Trophoblast cell (in vitro differentiated cells and primary cell): ENCODE results near the gene CDC42EP3.

ENCODE experiments used
- DNase-seq, 2 donors: peaks; one replicate each; pipeline ENCODE4 v3.0.0-alpha.2; 2016
- H2AFZ ChIP-seq: 2 replicates; pipeline ENCODE4 v1.6.1; 2013; ENCODE audit warnings: low read length, moderate library complexity, mild to moderate bottlenecking; ENCODE audit not compliant: insufficient read depth, poor library complexity
- H2AK5ac ChIP-seq: 2 replicates; pipeline ENCODE4 v1.6.1; 2013; ENCODE audit warnings: mild to moderate bottlenecking, low read length
- H2BK120ac ChIP-seq: 2 replicates; pipeline ENCODE4 v1.6.1; 2013; ENCODE audit warnings: low read length, mild to moderate bottlenecking, moderate library complexity; ENCODE audit not compliant: insufficient read depth, poor library complexity
- H2BK12ac ChIP-seq: 2 replicates; pipeline ENCODE4 v1.6.1; 2013; ENCODE audit warnings: mild to moderate bottlenecking, low read length, moderate library complexity
- H2BK5ac ChIP-seq: 2 replicates; pipeline ENCODE4 v1.6.1; 2013; ENCODE audit warnings: low read length, low read depth, moderate library complexity, mild to moderate bottlenecking; ENCODE audit not compliant: poor library complexity
- H3K14ac ChIP-seq: 2 replicates; pipeline ENCODE4 v1.6.1; 2013; ENCODE audit warnings: mild to moderate bottlenecking, low read length
- H3K18ac ChIP-seq: 2 replicates; pipeline ENCODE4 v1.6.1; 2013; ENCODE audit warnings: mild to moderate bottlenecking, low read length
- H3K23ac ChIP-seq: 2 replicates; pipeline ENCODE4 v1.6.1; 2013; ENCODE audit warnings: low read length
- H3K27ac ChIP-seq: 2 replicates; pipeline ENCODE4 v1.5.1; 2013; ENCODE audit warnings: low read depth, mild to moderate bottlenecking, inconsistent platforms, low read length, moderate library complexity
- H3K27me3 ChIP-seq: 2 replicates; pipeline ENCODE4 v1.6.1; 2013; ENCODE audit warnings: inconsistent platforms, mild to moderate bottlenecking, low read length, moderate library complexity; ENCODE audit not compliant: insufficient read depth
- H3K36me3 ChIP-seq, 2 experiments: 1 replicate in 1 of 2; 2 replicates in 1 of 2; pipeline ENCODE4 v1.6.1; 2013; ENCODE audit warnings: low read length in 2 of 2, mild to moderate bottlenecking in 2 of 2, moderate library complexity in 1 of 2; ENCODE audit not compliant: insufficient read depth in 2 of 2, control insufficient read depth in 1 of 2
- H3K4ac ChIP-seq: 2 replicates; pipeline ENCODE4 v1.6.1; 2013; ENCODE audit warnings: low read depth, mild to moderate bottlenecking, low read length, moderate library complexity
- H3K4me1 ChIP-seq, 2 experiments: 1 replicate in 1 of 2; 2 replicates in 1 of 2; pipeline ENCODE4 v1.6.1; 2013; ENCODE audit warnings: low read length in 2 of 2, mild to moderate bottlenecking in 2 of 2, moderate library complexity in 1 of 2; ENCODE audit not compliant: insufficient read depth in 2 of 2, control insufficient read depth in 1 of 2
- H3K4me2 ChIP-seq: 2 replicates; pipeline ENCODE4 v1.6.1; 2013; ENCODE audit warnings: inconsistent platforms, mild to moderate bottlenecking, low read length, moderate library complexity
- H3K4me3 ChIP-seq: 2 replicates; pipeline ENCODE4 v1.5.1; 2013; ENCODE audit warnings: mild to moderate bottlenecking, low read depth, low read length, inconsistent platforms
- H3K79me1 ChIP-seq: one replicate; pipeline ENCODE4 v1.6.1; 2013; ENCODE audit warnings: low read length
- H3K79me2 ChIP-seq: 2 replicates; pipeline ENCODE4 v1.6.1; 2013; ENCODE audit warnings: low read length, mild to moderate bottlenecking; ENCODE audit not compliant: control insufficient read depth, insufficient read depth, poor library complexity
- H3K9ac ChIP-seq: 2 replicates; pipeline ENCODE4 v1.6.1; 2013; ENCODE audit warnings: mild to moderate bottlenecking, low read length
- H3K9me3 ChIP-seq: 2 replicates; pipeline ENCODE4 v1.6.1; 2013; ENCODE audit warnings: low read depth, mild to moderate bottlenecking, control low read depth, inconsistent platforms, low read length; ENCODE audit not compliant: insufficient read depth
- H4K12ac ChIP-seq: 2 replicates; pipeline ENCODE4 v1.6.1; 2013; ENCODE audit warnings: low read depth, mild to moderate bottlenecking, low read length, moderate library complexity
- H4K8ac ChIP-seq: 2 replicates; pipeline ENCODE4 v1.6.1; 2013; ENCODE audit warnings: low read depth, mild to moderate bottlenecking, low read length, moderate library complexity
- H4K91ac ChIP-seq: one replicate; pipeline ENCODE4 v1.6.1; 2013; ENCODE audit warnings: low read depth, mild to moderate bottlenecking, low read length, moderate library complexity
- WGBS: extraction: QIAGEN DNeasy Blood & Tissue Kit; methylation state at CpG from one replicate; pipeline ENCODE4 v1.1.7; 2013; ENCODE audit warnings: missing lambda C conversion rate; ENCODE audit not compliant: insufficient read length, insufficient coverage; ENCODE audit errors: extremely low coverage; 5-methylcytosine and 5-hydroxymethylcytosine counted together

The CDC42EP3 gene

DNA sequence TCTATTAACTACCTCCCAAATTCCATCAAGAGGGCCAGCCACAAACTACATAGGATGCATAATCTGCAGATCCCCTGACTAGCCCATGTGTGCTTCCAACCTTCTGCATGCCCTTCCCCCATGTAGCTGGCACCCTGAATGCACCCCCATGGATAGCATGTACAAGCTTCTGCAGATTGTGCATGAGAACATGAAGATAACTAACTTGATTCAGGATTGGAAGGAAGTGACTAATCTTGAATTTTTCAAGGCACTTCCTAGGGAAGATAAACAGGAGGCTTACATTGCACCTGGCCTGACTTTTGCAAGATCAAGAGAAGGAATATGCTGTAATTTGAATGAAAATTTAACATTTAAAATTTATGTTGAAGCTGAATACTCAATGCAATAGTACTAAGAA lies 66.7 kb downstream of the CDC42EP3 start:
- no peaks in the 10 kb centered on the region for H3K36me3 ChIP-seq
- H3K27ac ChIP-seq = no peak overlapping the region
- no peak overlapping the region for H2BK120ac ChIP-seq
- H3K14ac ChIP-seq = no peak overlapping the region
- no peaks in the 10 kb centered on the region for H3K79me2 ChIP-seq
- H3K9ac ChIP-seq = no peak overlapping the region
- H4K91ac ChIP-seq = no peak overlapping the region
- DNase-seq = no peak
- no peak overlapping the region for H4K12ac ChIP-seq
- no peak overlapping the region for H3K23ac ChIP-seq
- H3K4me2 ChIP-seq = no peak overlapping the region
- no peak overlapping the region for H3K18ac ChIP-seq
- H2BK12ac ChIP-seq = no peak overlapping the region
- no peaks in the 10 kb centered on the region for H3K9me3 ChIP-seq
- no peak overlapping the region for H4K8ac ChIP-seq
- H3K4me1 ChIP-seq = no peaks in the 10 kb centered on the region
- H3K4me3 ChIP-seq = no peak overlapping the region
- no peaks in the 10 kb centered on the region for H3K27me3 ChIP-seq
- no peak overlapping the region for H3K4ac ChIP-seq
- H2AK5ac ChIP-seq = no peak overlapping the region
- H3K79me1 ChIP-seq = no peaks in the 10 kb centered on the region
- no peak overlapping the region for H2BK5ac ChIP-seq
- H2AFZ ChIP-seq = no peak overlapping the region

DNA sequence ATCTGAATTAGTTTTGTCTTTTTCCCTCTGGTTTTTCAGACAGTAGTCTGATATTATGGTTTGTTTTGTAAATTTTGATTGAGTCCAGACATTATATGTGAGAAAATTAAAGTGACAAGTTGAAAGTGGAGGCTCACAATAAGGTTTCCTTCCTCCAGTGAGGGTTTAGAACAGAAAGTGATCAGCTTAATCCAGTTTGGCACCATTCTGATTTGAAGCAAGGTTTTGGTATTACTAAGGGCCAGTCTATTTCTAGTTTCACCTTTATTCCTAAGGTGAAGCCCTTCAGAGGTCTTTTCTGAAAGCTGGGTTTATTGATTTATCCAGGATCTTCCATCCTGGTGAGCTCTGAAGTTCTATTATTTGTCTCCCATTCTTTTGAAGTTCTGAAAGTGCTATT lies 68.7 kb downstream of the CDC42EP3 start:
- no peak overlapping the region for H3K9ac ChIP-seq
- H3K27me3 ChIP-seq = no peaks in the 10 kb centered on the region

DNA sequence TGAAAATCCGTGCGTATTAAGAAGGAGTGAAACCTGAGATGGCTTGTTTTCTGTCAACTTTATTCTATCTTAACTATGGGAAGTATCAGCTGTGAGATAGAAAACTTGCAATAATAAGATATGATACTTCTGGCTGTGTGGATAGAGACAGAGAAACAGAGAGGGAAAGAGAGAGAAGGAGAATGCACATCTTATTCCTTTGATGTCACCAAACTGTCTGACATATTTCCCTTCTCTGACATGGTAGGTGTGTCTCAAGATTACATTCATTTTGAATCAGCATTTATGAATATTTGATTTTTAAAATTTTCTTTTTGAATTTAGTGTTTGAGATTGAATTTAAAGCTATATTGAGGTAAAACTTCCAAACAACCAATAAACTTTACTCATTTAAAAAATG lies 69.4 kb downstream of the CDC42EP3 start:
- Histone ChIP-seq H3K27me3 (no peaks in the 10 kb centered on the region), H3K4me2 (no peak overlapping the region), H3K9ac (no peak overlapping the region), H2AFZ (no peak overlapping the region), H3K4me3 (no peak overlapping the region), H3K18ac (no peak overlapping the region), H2BK12ac (no peak overlapping the region), H2BK5ac (no peak overlapping the region), H4K8ac (no peak overlapping the region), H4K12ac (no peak overlapping the region), H3K36me3 (no peaks in the 10 kb centered on the region), H3K27ac (no peak overlapping the region), H3K79me2 (no peaks in the 10 kb centered on the region), H3K14ac (no peak overlapping the region), H3K9me3 (no peaks in the 10 kb centered on the region), H4K91ac (no peak overlapping the region), H2AK5ac (no peak overlapping the region), H3K23ac (no peak overlapping the region), H3K79me1 (no peaks in the 10 kb centered on the region), H2BK120ac (no peak overlapping the region), H3K4me1 (no peaks in the 10 kb centered on the region), H3K4ac (no peak overlapping the region)
- WGBS = no CpG with 5 or more reads among the region's 2 CpGs
- no peak for DNase-seq

More for the DNA sequence above, 68.7 kb downstream of the CDC42EP3 start:
- no peak overlapping the region for H2AFZ ChIP-seq
- H3K4me3 ChIP-seq = no peak overlapping the region
- no peak overlapping the region for H3K27ac ChIP-seq
- no peak overlapping the region for H3K14ac ChIP-seq
- no peak overlapping the region for H4K91ac ChIP-seq
- H3K36me3 ChIP-seq = no peaks in the 10 kb centered on the region
- no peak overlapping the region for H3K4ac ChIP-seq
- DNase-seq = no peak
- no peak overlapping the region for H4K12ac ChIP-seq
- no peak overlapping the region for H2BK12ac ChIP-seq
- no peak overlapping the region for H3K23ac ChIP-seq
- H3K4me1 ChIP-seq = no peaks in the 10 kb centered on the region
- H3K79me2 ChIP-seq = no peaks in the 10 kb centered on the region
- H4K8ac ChIP-seq = no peak overlapping the region
- H3K18ac ChIP-seq = no peak overlapping the region
- H3K9me3 ChIP-seq = no peaks in the 10 kb centered on the region
- H3K79me1 ChIP-seq = no peaks in the 10 kb centered on the region
- no peak overlapping the region for H2BK5ac ChIP-seq
- H2AK5ac ChIP-seq = no peak overlapping the region
- no peak overlapping the region for H3K4me2 ChIP-seq
- H2BK120ac ChIP-seq = no peak overlapping the region

DNA sequence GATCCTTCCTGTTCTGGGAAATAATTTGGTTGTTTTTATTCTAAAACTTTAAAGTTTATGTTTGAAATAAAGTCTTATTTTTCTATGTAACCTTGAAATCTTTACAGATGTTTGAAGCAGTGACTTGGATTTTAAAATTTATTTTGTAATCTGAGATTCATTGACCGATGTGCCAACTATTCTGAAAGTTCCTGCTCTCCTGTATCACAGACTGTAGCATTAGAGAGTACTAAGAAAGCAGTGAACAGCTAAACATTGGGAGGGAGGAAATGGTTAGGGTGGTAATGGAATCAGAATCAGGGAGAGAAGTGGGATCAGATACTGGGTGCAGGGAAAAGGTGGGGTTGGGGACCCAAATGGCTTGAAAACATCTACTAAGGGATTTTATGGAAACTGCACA lies 69.9 kb downstream of the CDC42EP3 start:
- no peak overlapping the region for H2BK12ac ChIP-seq
- H3K4me3 ChIP-seq = no peak overlapping the region
- no peak for DNase-seq
- H2BK5ac ChIP-seq = no peak overlapping the region
- no peak overlapping the region for H3K4me2 ChIP-seq
- H3K9ac ChIP-seq = no peak overlapping the region
- no peak overlapping the region for H4K91ac ChIP-seq
- H4K8ac ChIP-seq = no peak overlapping the region
- H3K4me1 ChIP-seq = no peaks in the 10 kb centered on the region
- no peaks in the 10 kb centered on the region for H3K79me1 ChIP-seq
- H3K18ac ChIP-seq = no peak overlapping the region
- no peak overlapping the region for H2BK120ac ChIP-seq
- no peaks in the 10 kb centered on the region for H3K79me2 ChIP-seq
- H3K9me3 ChIP-seq = no peaks in the 10 kb centered on the region
- no peaks in the 10 kb centered on the region for H3K36me3 ChIP-seq
- H3K27ac ChIP-seq = no peak overlapping the region
- H3K14ac ChIP-seq = no peak overlapping the region
- no peak overlapping the region for H3K23ac ChIP-seq
- no peak overlapping the region for H3K4ac ChIP-seq
- no peak overlapping the region for H2AK5ac ChIP-seq
- WGBS = no CpG with 5 or more reads among the region's 1 CpG
- H3K27me3 ChIP-seq = no peaks in the 10 kb centered on the region
- H2AFZ ChIP-seq = no peak overlapping the region
- H4K12ac ChIP-seq = no peak overlapping the region

- H2BK5ac ChIP-seq = no peak overlapping the region
- H3K14ac ChIP-seq = no peak overlapping the region
- H4K12ac ChIP-seq = no peak overlapping the region
- no peak overlapping the region for H2AFZ ChIP-seq
- no peak for DNase-seq
- no CpG with 5 or more reads among the region's 1 CpG for WGBS
- no peak overlapping the region for H3K27ac ChIP-seq
- H4K8ac ChIP-seq = no peak overlapping the region
- H2AK5ac ChIP-seq = no peak overlapping the region
- no peak overlapping the region for H3K4me2 ChIP-seq
- H3K27me3 ChIP-seq = no peaks in the 10 kb centered on the region
- H4K91ac ChIP-seq = no peak overlapping the region
- H2BK12ac ChIP-seq = no peak overlapping the region
- no peak overlapping the region for H3K23ac ChIP-seq
- no peaks in the 10 kb centered on the region for H3K36me3 ChIP-seq
- no peak overlapping the region for H3K9ac ChIP-seq
- H3K4me1 ChIP-seq = no peaks in the 10 kb centered on the region
- no peaks in the 10 kb centered on the region for H3K9me3 ChIP-seq
- no peak overlapping the region for H3K4ac ChIP-seq
- H3K79me1 ChIP-seq = no peaks in the 10 kb centered on the region
- no peak overlapping the region for H2BK120ac ChIP-seq
- no peaks in the 10 kb centered on the region for H3K79me2 ChIP-seq
- H3K18ac ChIP-seq = no peak overlapping the region
- H3K4me3 ChIP-seq = no peak overlapping the region
Observed at GRCh38 chr2:37600735-37601134, 70.7 kb downstream of the CDC42EP3 start.
